Left cardiac atrium (tissue), 4 donors: ENCODE results near the gene SLC25A31. TPM values are rescaled to one million over a fixed set of nuclear protein-coding genes. Genes with fewer than 3 reads are reported as not detected.

Experiments used
- ATAC-seq, 2 donors: fragments of 200-7000 bp; cut with Tn5 transposase; one replicate each; pipeline ENCODE4 v1.9.1; 2020; ENCODE audit warnings: mild to moderate bottlenecking in 2 of 2, moderate library complexity in 2 of 2
- DNase-seq: peaks from one replicate; pipeline ENCODE4 v3.0.0-alpha.2; 2020
- intact Hi-C, 2 donors: fragments of 100-400 bp; cut with DNase I; formaldehyde crosslinking; loops; one replicate each; pipeline versions ENCODE4 v1.14.1 to v1.15.1; 2022 to 2023
- long read RNA-seq: library from polyadenylated mRNA; unstranded; transcript quantifications from one replicate; pipeline ENCODE4 v2.0.0, GENCODE V29; 2021
- total RNA-seq, 2 donors: library from RNA; stranded (reverse); fragmentation: NEBNext Ultra II Directional; extraction: Animal tissue kit (Norgen Biotek cat#: 25700); gene quantifications; one replicate each; pipeline ENCODE4 v1.2.1, GENCODE V29; 2021
- donor health status: DM: no; HTN: yes; CAD: no.
- donor health status: DM: no; HTN: yes; CAD: no; lungs with severe emphysema.
- donor health status: DM: yes; HTN: yes; CAD: no.
- donor health status: Dilated cardiomyopathy.

SLC25A31 gene
- not detected for total RNA-seq
- long read RNA-seq: 0 reads

- intact Hi-C loops: loop anchor here in 1 of 2 donors (5.0 kb wide), 1 partner anchor 123 kb away; no protein-coding TSS in a partner anchor
- ATAC-seq (no peak), DNase-seq (no peak)
Measured at GRCh38 chr4:127730142-127730913, at the start of gene SLC25A31. TSS of gene SLC25A31 (plus strand) at chr4:127730400. CDS start at chr4:127730546, 146 bp downstream.

- ATAC-seq (no peak), DNase-seq (no peak)
- intact Hi-C loops: no loop called here
Measured at GRCh38 chr4:127685292-127685691, 44.9 kb upstream of the SLC25A31 start.

- DNase-seq: no peak
- intact Hi-C loops: no loop called here
Measured at GRCh38 chr4:127686658-127687057, 43.5 kb upstream of the SLC25A31 start.

GRCh38 chr4:127687580-127687979 lies 42.6 kb upstream of the SLC25A31 start:
- ATAC-seq (no peak), DNase-seq (no peak)
- intact Hi-C loops: no loop called here

More at GRCh38 chr4:127686658-127687057, 43.5 kb upstream of the SLC25A31 start:
- no peak for ATAC-seq

- ATAC-seq: no peak
- intact Hi-C loops: no loop called here
- DNase-seq: no peak
Measured at GRCh38 chr4:127698789-127699200, 31.4 kb upstream of the SLC25A31 start.

GRCh38 chr4:127708985-127709384 lies 21.2 kb upstream of the SLC25A31 start:
- ATAC-seq: peak in 1 of 2 donors; percentile 82
- DNase-seq: peak; percentile 28

GRCh38 chr4:127709456-127709855 lies 20.7 kb upstream of the SLC25A31 start:
- intact Hi-C loops: no loop called here
- no peak for DNase-seq
- no peak for ATAC-seq

More at GRCh38 chr4:127708985-127709384, 21.2 kb upstream of the SLC25A31 start:
- intact Hi-C loops: no loop called here

- no peak for ATAC-seq
- no peak for DNase-seq
- intact Hi-C loops: loop anchor here in 1 of 2 donors (5.0 kb wide), 1 partner anchor 124 kb away; no protein-coding TSS in a partner anchor
Measured at GRCh38 chr4:127731406-127731805, 1.2 kb downstream of the SLC25A31 start.

- intact Hi-C loops: loop anchor here (1.0 to 5.0 kb wide), 2 partner anchors 125 to 127 kb away; no protein-coding TSS in a partner anchor
- no peak for DNase-seq
- peak in 1 of 2 donors; percentile 27 for ATAC-seq
Measured at GRCh38 chr4:127732623-127733328, 2.6 kb downstream of the SLC25A31 start.

- intact Hi-C loops: loop anchor here in 1 of 2 donors (5.0 kb wide), 1 partner anchor 128 kb away; no protein-coding TSS in a partner anchor
- DNase-seq (no peak), ATAC-seq (no peak)
Measured at GRCh38 chr4:127734976-127735375, 4.8 kb downstream of the SLC25A31 start.

- DNase-seq (no peak), ATAC-seq (no peak)
- intact Hi-C loops: no loop called here
Measured at GRCh38 chr4:127737295-127737694, 7.1 kb downstream of the SLC25A31 start.

- no peak for ATAC-seq
Measured at GRCh38 chr4:127741247-127741646, 11.0 kb downstream of the SLC25A31 start.

GRCh38 chr4:127747883-127748282 lies 17.7 kb downstream of the SLC25A31 start:
- intact Hi-C loops: no loop called here
- DNase-seq (no peak), ATAC-seq (no peak)

More at GRCh38 chr4:127741247-127741646, 11.0 kb downstream of the SLC25A31 start:
- no peak for DNase-seq
- intact Hi-C loops: no loop called here

GRCh38 chr4:127748957-127749356 lies 18.8 kb downstream of the SLC25A31 start:
- ATAC-seq: no peak
- no peak for DNase-seq
- intact Hi-C loops: no loop called here

- DNase-seq (no peak), ATAC-seq (no peak)
- intact Hi-C loops: no loop called here
Measured at GRCh38 chr4:127756906-127757305, 26.7 kb downstream of the SLC25A31 start.

- intact Hi-C loops: no loop called here
Measured at GRCh38 chr4:127759228-127759820, 29.1 kb downstream of the SLC25A31 start.

GRCh38 chr4:127759893-127760292 lies 29.7 kb downstream of the SLC25A31 start:
- intact Hi-C loops: no loop called here
- DNase-seq (no peak), ATAC-seq (no peak)

More at GRCh38 chr4:127759228-127759820, 29.1 kb downstream of the SLC25A31 start:
- ATAC-seq (no peak), DNase-seq (no peak)

GRCh38 chr4:127771535-127772275 lies 41.5 kb downstream of the SLC25A31 start:
- DNase-seq (no peak), ATAC-seq (no peak)
- intact Hi-C loops: no loop called here
